ENCODE results near the gene FANCM.

Gene FANCM

GRCh38 chr14:45177076-45177475, 41.3 kb downstream of the FANCM start:
- no peak overlapping the region for H3K4me3 ChIP-seq (ENCODE audit: low read length)
- TF ChIP-seq CTCF (conservative IDR thresholded peaks at IDR 0.05; ENCODE audit: low read depth, low read length) = no peak
- no peak for DNase-seq (ENCODE audit: low read depth)

GRCh38 chr14:45181329-45181728, 45.6 kb downstream of the FANCM start:
- TF ChIP-seq CTCF (conservative IDR thresholded peaks at IDR 0.05; ENCODE audit: low read depth, low read length) = no peak
- DNase-seq (ENCODE audit: low read depth) = no peak
- H3K4me3 ChIP-seq (ENCODE audit: low read length) = no peak overlapping the region

- H3K4me3 ChIP-seq (ENCODE audit: low read length) = no peak overlapping the region
- DNase-seq (ENCODE audit: low read depth) = no peak
- TF ChIP-seq CTCF (conservative IDR thresholded peaks at IDR 0.05; ENCODE audit: low read depth, low read length) = no peak
Observed at GRCh38 chr14:45181806-45182205, 46.1 kb downstream of the FANCM start.

- no peak overlapping the region for H3K4me3 ChIP-seq (ENCODE audit: low read length)
- DNase-seq (ENCODE audit: low read depth) = no peak
- no peak for TF ChIP-seq CTCF (conservative IDR thresholded peaks at IDR 0.05; ENCODE audit: low read depth, low read length)
Observed at GRCh38 chr14:45185100-45185814, 49.5 kb downstream of the FANCM start.

GRCh38 chr14:45194964-45195363, 59.2 kb downstream of the FANCM start:
- no peak for DNase-seq (ENCODE audit: low read depth)
- no peak overlapping the region for H3K4me3 ChIP-seq (ENCODE audit: low read length)
- TF ChIP-seq CTCF (conservative IDR thresholded peaks at IDR 0.05; ENCODE audit: low read depth, low read length) = no peak

GRCh38 chr14:45198551-45198950, 62.8 kb downstream of the FANCM start:
- DNase-seq (ENCODE audit: low read depth) = no peak
- no peak overlapping the region for H3K4me3 ChIP-seq (ENCODE audit: low read length)
- no peak for TF ChIP-seq CTCF (conservative IDR thresholded peaks at IDR 0.05; ENCODE audit: low read depth, low read length)

- no peak for TF ChIP-seq CTCF (conservative IDR thresholded peaks at IDR 0.05; ENCODE audit: low read depth, low read length)
- no peak overlapping the region for H3K4me3 ChIP-seq (ENCODE audit: low read length)
- DNase-seq (ENCODE audit: low read depth) = no peak
Observed at GRCh38 chr14:45199230-45199629, 63.5 kb downstream of the FANCM start.

Data from retinal pigment epithelial cell (primary cell).